ENCODE measurements around the gene C11orf21.

The C11orf21 gene

DNA sequence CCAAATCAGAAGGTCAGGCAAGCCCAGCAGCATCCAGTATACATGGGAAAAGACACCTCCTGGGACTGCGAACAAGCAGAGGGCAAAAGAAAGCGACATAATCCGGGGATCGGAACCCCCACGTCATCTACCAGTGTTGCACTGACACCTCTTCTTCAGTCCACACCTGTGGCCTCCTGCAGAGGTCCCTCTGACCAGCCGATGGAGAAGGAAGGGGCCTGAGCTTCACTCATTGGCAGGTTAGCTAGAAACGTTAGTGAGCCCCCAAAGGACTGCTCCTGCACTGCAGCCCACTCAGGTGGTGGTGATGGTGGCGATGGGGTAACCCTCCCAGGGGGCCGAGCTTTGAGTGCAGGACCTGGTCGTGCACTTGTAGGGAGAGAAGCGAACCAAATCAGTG lies 53.5 kb downstream of the C11orf21 start:
- H3K27ac ChIP-seq (ENCODE audit: low read depth, low read length), result no peak overlapping the region
- no peaks in the 10 kb centered on the region for H3K79me2 ChIP-seq (ENCODE audit: insufficient read depth, low read length)
- no peaks in the 10 kb centered on the region for H3F3A ChIP-seq (ENCODE audit: insufficient read depth)
- no peaks in the 10 kb centered on the region for H3K9me2 ChIP-seq (replicated peaks; ENCODE audit: insufficient read depth, low read length)
- no peak overlapping the region for H3K4me2 ChIP-seq (ENCODE audit: low read depth, low read length, poor library complexity, severe bottlenecking)
- no peaks in the 10 kb centered on the region for H3K36me3 ChIP-seq (ENCODE audit: low read length)
- no peaks in the 10 kb centered on the region for H3K27me3 ChIP-seq (ENCODE audit: low read length)
- no peaks in the 10 kb centered on the region for H4K20me1 ChIP-seq (ENCODE audit: low read depth, low read length)
- TF ChIP-seq, protein P1, sequence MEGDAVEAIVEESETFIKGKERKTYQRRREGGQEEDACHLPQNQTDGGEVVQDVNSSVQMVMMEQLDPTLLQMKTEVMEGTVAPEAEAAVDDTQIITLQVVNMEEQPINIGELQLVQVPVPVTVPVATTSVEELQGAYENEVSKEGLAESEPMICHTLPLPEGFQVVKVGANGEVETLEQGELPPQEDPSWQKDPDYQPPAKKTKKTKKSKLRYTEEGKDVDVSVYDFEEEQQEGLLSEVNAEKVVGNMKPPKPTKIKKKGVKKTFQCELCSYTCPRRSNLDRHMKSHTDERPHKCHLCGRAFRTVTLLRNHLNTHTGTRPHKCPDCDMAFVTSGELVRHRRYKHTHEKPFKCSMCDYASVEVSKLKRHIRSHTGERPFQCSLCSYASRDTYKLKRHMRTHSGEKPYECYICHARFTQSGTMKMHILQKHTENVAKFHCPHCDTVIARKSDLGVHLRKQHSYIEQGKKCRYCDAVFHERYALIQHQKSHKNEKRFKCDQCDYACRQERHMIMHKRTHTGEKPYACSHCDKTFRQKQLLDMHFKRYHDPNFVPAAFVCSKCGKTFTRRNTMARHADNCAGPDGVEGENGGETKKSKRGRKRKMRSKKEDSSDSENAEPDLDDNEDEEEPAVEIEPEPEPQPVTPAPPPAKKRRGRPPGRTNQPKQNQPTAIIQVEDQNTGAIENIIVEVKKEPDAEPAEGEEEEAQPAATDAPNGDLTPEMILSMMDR (IDR thresholded peaks at IDR 0.05; ENCODE audit: insufficient read depth, low read length, poor library complexity, severe bottlenecking), result no peak
- TF ChIP-seq EZH2phosphoT487 (conservative IDR thresholded peaks at IDR 0.05; ENCODE audit: low read length), result no peak
- H2AFZ ChIP-seq (ENCODE audit: low read depth, low read length, severe bottlenecking), result no peak overlapping the region
- H3K4me3 ChIP-seq (ENCODE audit: insufficient read depth, low read length, poor library complexity, severe bottlenecking), result no peak overlapping the region
- no peak overlapping the region for H3K9ac ChIP-seq (ENCODE audit: low read length)
- no peaks in the 10 kb centered on the region for H3K9me3 ChIP-seq (ENCODE audit: insufficient read depth, low read length)

DNA sequence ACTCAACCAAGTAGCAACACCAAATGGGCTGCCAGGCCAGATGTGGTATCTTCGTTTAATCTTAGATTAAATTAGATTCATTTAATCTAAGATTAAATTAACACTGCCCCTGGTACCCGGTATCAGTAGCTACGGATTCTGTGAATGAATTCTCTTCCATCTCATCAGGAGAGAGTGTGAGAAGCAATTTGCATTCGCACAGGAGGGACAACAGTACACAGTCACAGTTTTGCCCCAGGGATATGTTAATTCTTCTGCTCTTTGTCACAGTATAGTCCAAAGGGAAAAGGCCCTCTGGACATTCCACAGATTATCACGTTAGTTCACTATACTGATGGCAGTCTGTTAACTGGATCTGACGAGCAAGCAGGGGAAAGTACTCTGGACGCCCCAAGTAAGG lies 54.2 kb downstream of the C11orf21 start:
- Histone ChIP-seq H3K9ac (ENCODE audit: low read length) (no peak overlapping the region), H3K4me2 (ENCODE audit: low read depth, low read length, poor library complexity, severe bottlenecking) (no peak overlapping the region), H3K27me3 (ENCODE audit: low read length) (0 out of 2 replicates have a peak, but pooled peaks cover 3% of the 10 kb centered on the region), H3K79me2 (ENCODE audit: insufficient read depth, low read length) (no peaks in the 10 kb centered on the region), H3K36me3 (ENCODE audit: low read length) (no peaks in the 10 kb centered on the region), H3K9me3 (ENCODE audit: insufficient read depth, low read length) (no peaks in the 10 kb centered on the region), H2AFZ (ENCODE audit: low read depth, low read length, severe bottlenecking) (no peak overlapping the region), H3F3A (ENCODE audit: insufficient read depth) (no peaks in the 10 kb centered on the region), H4K20me1 (ENCODE audit: low read depth, low read length) (no peaks in the 10 kb centered on the region), H3K9me2 (replicated peaks; ENCODE audit: insufficient read depth, low read length) (no peaks in the 10 kb centered on the region), H3K4me3 (ENCODE audit: insufficient read depth, low read length, poor library complexity, severe bottlenecking) (no peak overlapping the region), H3K27ac (ENCODE audit: low read depth, low read length) (no peak overlapping the region)
- TF ChIP-seq, protein P1 (IDR thresholded peaks at IDR 0.05; ENCODE audit: insufficient read depth, low read length, poor library complexity, severe bottlenecking), result no peak
- no peak for TF ChIP-seq EZH2phosphoT487 (conservative IDR thresholded peaks at IDR 0.05; ENCODE audit: low read length)
